ENCODE results near the gene PITX2.

The PITX2 gene

GRCh38 chr4:110636680-110637407, 14.0 kb upstream of the PITX2 start:
- FAIRE-seq (peak; percentile 17), DNase-seq (ENCODE audit: low spot score) (peak; percentile 58)

DNA sequence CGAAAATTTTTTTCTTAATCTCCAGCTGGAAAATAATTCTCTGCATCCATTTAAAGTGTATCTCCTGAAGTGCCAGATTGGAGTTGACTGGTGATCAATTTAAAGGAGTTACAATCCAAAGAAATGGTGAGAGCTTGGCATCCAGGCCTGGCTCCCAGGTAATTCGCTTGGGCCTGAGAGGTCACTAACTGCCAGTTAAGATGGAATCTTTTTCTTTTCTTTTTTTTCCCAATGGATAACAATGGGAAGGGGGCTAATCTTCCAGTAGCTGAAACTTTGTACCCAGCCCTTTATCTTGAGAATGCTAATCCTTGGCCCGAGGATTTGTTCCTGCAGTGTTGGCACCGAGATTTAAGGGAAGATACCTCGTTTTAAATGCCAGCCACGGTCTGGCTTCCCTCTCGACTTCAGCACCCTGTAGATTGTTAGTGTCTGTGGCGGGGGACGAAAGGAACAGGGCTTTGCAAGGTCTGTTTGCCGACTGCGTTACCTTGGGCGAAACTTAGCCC, 13.3 kb upstream of the PITX2 start:
- DNase-seq (ENCODE audit: low spot score) (no peak), FAIRE-seq (no peak)

GRCh38 chr4:110635163-110635865, 12.4 kb upstream of the PITX2 start:
- FAIRE-seq = no peak

DNA sequence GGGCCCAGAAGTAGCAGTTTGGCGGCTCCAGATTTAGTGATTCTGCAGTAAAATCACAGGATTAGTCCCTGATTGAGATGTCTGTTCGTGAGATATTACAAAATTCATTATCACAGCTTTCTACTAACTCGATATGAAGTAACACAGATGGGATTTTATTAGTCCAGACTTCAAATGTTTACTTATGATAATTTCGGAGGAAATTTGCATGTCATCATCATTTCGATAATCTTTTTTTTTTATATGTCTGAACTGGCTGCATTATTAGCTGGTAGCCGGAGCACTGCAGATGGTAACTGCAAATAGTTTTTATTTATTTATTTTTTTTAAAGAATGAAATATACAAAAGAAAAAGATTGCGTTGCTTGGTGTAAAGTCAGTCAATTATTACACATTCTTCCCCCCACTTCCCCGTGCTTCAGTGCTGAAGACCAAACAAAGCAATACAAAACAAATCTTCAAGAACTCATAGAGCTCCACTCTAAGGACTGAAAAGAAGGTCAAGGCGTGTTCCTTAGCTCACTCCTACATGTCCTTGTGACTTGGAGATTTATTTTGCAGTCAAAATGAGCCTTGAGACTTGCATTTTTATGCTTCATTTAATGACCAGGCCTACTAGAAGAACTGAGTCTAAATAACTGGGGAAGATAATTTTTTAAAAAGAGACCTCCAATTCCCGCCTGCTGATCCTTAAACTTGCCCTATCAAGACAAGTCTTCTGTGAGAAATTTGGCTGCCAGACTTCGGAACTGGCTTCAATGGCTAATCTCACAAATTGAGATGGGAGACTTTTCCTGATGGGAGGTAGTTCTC, 11.7 kb upstream of the PITX2 start:
- FAIRE-seq (no peak), DNase-seq (ENCODE audit: low spot score) (no peak)

More at GRCh38 chr4:110635163-110635865, 12.4 kb upstream of the PITX2 start:
- DNase-seq (ENCODE audit: low spot score) = no peak

DNA sequence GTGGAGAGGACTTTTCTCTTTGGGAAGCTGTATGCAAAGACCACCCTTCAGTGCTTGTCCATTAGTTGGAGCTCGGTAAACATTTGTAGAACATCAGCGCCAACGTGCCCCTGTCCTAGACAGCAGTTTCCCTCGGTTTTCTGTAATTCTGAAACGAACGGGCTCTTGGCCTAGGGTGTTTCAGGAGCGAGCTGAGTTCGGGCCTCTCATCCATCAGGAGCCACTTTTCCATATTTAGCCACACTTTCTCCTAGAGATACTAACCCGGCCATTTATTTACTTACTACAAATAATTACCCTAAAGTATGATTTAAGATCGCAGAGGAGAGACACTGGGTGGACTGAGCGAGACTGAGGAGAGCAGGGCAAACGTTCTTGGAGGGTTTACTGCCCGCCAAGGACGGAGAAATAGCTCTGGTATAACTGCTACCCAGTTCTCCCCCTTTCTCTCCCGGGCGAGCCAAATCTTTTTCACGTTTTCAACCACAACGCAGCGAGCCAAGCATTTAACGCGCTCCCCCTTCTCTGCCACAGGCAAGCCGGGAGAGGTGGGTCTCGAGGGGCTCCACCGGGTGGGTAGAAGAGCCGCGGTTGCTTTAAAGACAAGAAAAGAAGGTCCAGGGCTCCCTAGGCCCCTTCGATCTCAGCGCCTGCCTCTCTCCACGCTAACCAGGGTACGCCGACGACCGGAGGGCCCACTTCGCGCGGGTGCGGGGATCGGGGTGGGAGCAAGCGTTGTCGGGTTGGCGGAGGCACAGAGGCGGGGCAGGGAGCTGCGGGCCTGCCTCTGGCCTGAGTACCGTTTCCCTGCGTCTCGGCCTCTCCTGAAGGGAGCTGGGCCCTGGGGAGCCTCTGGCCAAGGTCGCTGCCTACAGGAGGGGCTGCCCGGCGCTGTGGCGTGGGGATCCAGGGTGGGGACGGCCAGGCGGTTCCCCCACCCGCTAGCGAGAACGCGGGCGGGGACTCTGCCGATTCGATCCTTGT, 10.8 kb upstream of the PITX2 start:
- no peak for FAIRE-seq

DNA sequence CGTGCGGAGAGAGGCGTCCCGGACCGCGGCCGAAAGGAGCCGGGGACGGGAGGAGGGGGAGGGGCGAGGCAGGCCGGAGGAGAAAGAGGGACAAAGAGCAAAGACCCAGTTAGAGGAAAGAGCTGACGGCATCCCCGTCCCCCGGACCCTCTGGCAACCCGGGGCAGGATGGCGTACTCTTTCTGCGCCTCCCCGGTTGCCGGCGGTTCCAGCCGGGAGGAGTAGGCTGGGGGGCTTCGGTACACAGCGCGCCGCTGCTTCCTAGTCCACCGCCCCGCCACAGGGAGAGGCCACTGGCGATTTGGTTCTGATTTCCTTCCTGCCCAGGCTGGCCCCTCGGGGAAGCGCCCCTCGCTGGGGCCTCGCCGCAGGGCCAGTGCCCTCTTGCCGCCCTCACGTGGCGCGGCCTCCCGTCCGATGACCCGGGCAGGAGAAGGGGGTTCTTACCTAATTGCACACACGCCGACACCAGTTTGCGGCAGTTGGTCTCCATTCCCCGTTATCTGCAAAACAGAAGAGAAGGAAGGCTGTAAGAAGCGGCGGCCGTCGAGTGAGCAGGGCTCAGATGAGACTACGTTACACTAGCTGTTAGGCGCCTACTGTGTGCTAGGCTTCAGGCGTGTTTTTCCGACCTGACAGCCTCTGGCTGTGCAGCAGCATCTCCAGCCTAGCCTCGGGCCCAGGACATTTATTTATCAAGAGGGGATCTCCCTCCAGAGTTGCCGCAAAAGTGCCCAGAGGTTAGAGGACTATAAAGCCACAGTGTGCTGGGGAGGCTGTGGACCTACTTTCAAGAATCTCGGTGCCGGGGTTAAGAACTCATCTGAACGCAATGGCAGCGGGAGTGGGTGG, 9.9 kb upstream of the PITX2 start:
- DNase-seq (ENCODE audit: low spot score) (no peak), FAIRE-seq (no peak)

More for the DNA sequence above, 10.8 kb upstream of the PITX2 start:
- no peak for DNase-seq (ENCODE audit: low spot score)

GRCh38 chr4:110631584-110632505, 9.0 kb upstream of the PITX2 start:
- FAIRE-seq (no peak), DNase-seq (ENCODE audit: low spot score) (no peak)

- FAIRE-seq (no peak), DNase-seq (ENCODE audit: low spot score) (no peak)
These were observed 8.0 kb upstream of the PITX2 start for GRCh38 chr4:110630688-110631402.

DNA sequence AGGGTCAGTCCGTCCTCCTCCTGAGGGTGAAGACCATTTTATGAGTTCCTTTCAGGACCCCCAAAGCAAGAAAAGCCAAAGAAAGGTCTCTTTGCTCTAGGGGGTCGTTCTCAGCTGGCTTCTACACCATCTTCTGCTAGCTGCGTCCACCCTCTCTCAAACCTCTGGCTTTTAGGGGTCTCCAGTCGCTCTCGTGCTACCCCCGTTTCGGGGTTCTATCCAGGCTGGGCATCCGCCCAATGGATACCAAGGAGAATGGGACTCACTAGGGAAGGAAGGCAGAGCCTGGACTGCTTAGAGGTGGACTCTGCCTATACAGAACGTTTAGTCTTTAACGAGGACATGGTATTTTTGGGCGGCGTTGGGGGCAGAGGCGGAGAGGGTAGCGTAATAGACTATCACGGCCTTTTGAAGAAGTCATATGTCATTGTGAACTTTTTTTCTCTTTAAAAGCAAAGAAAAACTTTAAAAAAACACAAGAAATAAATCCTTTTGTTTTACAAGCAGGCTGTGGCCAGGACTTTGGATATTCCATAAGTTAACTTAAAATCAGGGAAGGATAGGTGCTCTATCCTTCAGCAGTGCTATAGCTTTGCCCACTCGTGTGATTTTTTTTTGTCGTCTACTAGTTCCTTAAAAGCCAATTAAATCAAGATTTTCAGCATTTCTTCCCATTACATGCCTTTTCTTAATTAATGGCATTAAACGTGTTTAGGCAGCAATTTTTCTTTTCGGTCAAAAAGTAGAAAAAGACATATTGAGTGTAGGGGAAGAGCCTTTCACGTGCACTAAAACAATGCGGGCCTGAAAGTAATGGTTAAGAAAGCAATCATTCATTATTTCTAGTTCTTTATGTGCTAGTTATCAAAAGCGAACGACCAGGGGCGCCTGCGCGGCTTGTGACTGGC, 7.2 kb upstream of the PITX2 start:
- DNase-seq (ENCODE audit: low spot score) (no peak), FAIRE-seq (no peak)

GRCh38 chr4:110629214-110629754, 6.4 kb upstream of the PITX2 start:
- DNase-seq (ENCODE audit: low spot score) (no peak), FAIRE-seq (no peak)

- FAIRE-seq (no peak), DNase-seq (ENCODE audit: low spot score) (no peak)
These were observed 5.9 kb upstream of the PITX2 start for GRCh38 chr4:110628663-110629213.

GRCh38 chr4:110627977-110628662, 5.2 kb upstream of the PITX2 start:
- no peak for FAIRE-seq
- DNase-seq (ENCODE audit: low spot score) = no peak

- FAIRE-seq (no peak), DNase-seq (ENCODE audit: low spot score) (no peak)
These were observed 3.8 kb upstream of the PITX2 start for GRCh38 chr4:110626532-110627153.

GRCh38 chr4:110625576-110626257, 2.8 kb upstream of the PITX2 start:
- DNase-seq (ENCODE audit: low spot score) (no peak), FAIRE-seq (no peak)

Data from urothelium cell line (cell line).